Measurements from ENCODE around the gene ZNF81.

DNA sequence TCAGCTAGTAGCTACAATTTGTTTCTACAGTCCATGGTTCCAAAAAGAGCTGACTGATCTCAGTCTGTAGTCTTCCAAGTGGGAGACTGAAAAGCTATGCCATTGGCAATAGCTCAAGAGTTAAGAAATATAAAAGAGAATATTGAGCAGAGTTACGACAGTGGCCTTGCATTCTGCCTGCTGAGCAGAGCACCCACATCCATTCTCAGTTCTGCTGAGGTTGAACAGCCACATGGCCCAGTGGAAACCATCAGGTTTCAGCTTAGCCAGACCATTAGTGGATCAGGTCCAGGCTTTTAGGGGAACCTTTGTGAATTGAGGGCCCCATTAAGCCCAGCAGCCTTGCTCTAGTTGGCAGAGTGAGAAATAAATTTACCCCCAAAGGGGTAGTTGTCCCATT, 28.1 kb downstream of the ZNF81 start:
- TF ChIP-seq, protein P1, sequence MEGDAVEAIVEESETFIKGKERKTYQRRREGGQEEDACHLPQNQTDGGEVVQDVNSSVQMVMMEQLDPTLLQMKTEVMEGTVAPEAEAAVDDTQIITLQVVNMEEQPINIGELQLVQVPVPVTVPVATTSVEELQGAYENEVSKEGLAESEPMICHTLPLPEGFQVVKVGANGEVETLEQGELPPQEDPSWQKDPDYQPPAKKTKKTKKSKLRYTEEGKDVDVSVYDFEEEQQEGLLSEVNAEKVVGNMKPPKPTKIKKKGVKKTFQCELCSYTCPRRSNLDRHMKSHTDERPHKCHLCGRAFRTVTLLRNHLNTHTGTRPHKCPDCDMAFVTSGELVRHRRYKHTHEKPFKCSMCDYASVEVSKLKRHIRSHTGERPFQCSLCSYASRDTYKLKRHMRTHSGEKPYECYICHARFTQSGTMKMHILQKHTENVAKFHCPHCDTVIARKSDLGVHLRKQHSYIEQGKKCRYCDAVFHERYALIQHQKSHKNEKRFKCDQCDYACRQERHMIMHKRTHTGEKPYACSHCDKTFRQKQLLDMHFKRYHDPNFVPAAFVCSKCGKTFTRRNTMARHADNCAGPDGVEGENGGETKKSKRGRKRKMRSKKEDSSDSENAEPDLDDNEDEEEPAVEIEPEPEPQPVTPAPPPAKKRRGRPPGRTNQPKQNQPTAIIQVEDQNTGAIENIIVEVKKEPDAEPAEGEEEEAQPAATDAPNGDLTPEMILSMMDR (IDR thresholded peaks at IDR 0.05) = no peak
- no peak for TF ChIP-seq POLR2A (IDR thresholded peaks at IDR 0.05)
